GM12891 (cell line): ENCODE results near the gene PCNX2.

Experiments
- PAX5 ChIP-seq: IDR thresholded peaks from 2 replicates; pipeline ENCODE4 v1.6.1; 2011; ENCODE audit warnings: low read length, moderate library complexity, mild to moderate bottlenecking; ENCODE audit not compliant: insufficient read depth, severe bottlenecking
- POLR2A ChIP-seq: IDR thresholded peaks from 2 replicates; pipeline ENCODE4 v1.6.1; 2011; ENCODE audit warnings: low read depth, low read length, control low read depth
- POLR2AphosphoS5 ChIP-seq: IDR thresholded peaks from 2 replicates; pipeline ENCODE4 v1.6.1; 2011; ENCODE audit warnings: low read depth, low read length, control low read depth
- POU2F2 ChIP-seq: IDR thresholded peaks from 2 replicates; pipeline ENCODE4 v1.6.1; 2011; ENCODE audit warnings: low read depth, mild to moderate bottlenecking, control low read depth, low read length, moderate library complexity
- SPI1 ChIP-seq: IDR thresholded peaks from 2 replicates; pipeline ENCODE4 v1.6.1; 2011; ENCODE audit warnings: low read depth, low read length, control low read depth
- TAF1 ChIP-seq: IDR thresholded peaks from 2 replicates; pipeline ENCODE4 v1.6.1; 2011; ENCODE audit warnings: low read depth, low read length, control low read depth

- TF ChIP-seq POLR2AphosphoS5 (no peak), SPI1 (no peak), POLR2A (no peak), TAF1 (no peak), POU2F2 (no peak), PAX5 (no peak)
These were observed 32.8 kb upstream of the PCNX2 start for GRCh38 chr1:233328142-233328921.
